Measurements from ENCODE around the gene POLR2F.

DNA sequence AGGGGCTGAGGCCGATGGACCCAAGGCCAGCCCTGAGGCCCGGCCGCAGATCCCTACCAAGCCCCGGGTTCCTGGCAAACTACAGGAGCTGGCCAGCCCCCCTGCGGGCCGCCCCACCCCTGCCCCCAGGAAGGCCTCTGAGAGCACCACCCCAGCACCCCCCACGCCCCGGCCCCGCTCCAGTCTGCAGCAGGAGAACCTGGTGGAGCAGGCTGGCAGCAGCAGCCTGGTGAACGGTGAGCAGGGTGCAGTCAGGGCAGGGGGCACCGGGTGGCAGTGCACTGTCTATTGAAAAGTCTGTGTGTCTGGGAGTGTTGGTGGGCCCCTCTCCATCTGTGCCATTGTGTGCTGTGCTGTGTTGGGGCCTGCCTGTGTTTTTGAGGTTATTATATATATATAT lies 31.3 kb upstream of the POLR2F start:
- TF ChIP-seq, protein P1, sequence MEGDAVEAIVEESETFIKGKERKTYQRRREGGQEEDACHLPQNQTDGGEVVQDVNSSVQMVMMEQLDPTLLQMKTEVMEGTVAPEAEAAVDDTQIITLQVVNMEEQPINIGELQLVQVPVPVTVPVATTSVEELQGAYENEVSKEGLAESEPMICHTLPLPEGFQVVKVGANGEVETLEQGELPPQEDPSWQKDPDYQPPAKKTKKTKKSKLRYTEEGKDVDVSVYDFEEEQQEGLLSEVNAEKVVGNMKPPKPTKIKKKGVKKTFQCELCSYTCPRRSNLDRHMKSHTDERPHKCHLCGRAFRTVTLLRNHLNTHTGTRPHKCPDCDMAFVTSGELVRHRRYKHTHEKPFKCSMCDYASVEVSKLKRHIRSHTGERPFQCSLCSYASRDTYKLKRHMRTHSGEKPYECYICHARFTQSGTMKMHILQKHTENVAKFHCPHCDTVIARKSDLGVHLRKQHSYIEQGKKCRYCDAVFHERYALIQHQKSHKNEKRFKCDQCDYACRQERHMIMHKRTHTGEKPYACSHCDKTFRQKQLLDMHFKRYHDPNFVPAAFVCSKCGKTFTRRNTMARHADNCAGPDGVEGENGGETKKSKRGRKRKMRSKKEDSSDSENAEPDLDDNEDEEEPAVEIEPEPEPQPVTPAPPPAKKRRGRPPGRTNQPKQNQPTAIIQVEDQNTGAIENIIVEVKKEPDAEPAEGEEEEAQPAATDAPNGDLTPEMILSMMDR (IDR thresholded peaks at IDR 0.05), result no peak
- TF ChIP-seq POLR2A (IDR thresholded peaks at IDR 0.05), result no peak

Data from lower leg skin (tissue), 3 donors.